Astrocyte of the spinal cord (primary cell): ENCODE data around the gene SLC66A1.
A peak's percentile ranks its signal among the peaks of the same experiment; 100 is the strongest.

Experiments
- DNase-seq: peaks from one replicate; pipeline ENCODE4 v3.0.0; 2011; ENCODE audit warnings: low read depth, low spot score
- H3K4me3 ChIP-seq: 2 replicates; pipeline ENCODE4 v1.5.1; 2011; ENCODE audit warnings: low read depth, mild to moderate bottlenecking, low read length, moderate library complexity
- in situ Hi-C: cut with HindIII; loops from 2 replicates; pipeline ENCODE4 v1.10.0; 2017; ENCODE audit warnings: low sequenced_read_pairs
- TF ChIP-seq, protein P1 (sequence below): IDR thresholded peaks from 2 replicates; pipeline ENCODE4 v1.5.1; 2012; ENCODE audit warnings: low read depth, mild to moderate bottlenecking, low read length, inconsistent platforms

The SLC66A1 gene

DNA sequence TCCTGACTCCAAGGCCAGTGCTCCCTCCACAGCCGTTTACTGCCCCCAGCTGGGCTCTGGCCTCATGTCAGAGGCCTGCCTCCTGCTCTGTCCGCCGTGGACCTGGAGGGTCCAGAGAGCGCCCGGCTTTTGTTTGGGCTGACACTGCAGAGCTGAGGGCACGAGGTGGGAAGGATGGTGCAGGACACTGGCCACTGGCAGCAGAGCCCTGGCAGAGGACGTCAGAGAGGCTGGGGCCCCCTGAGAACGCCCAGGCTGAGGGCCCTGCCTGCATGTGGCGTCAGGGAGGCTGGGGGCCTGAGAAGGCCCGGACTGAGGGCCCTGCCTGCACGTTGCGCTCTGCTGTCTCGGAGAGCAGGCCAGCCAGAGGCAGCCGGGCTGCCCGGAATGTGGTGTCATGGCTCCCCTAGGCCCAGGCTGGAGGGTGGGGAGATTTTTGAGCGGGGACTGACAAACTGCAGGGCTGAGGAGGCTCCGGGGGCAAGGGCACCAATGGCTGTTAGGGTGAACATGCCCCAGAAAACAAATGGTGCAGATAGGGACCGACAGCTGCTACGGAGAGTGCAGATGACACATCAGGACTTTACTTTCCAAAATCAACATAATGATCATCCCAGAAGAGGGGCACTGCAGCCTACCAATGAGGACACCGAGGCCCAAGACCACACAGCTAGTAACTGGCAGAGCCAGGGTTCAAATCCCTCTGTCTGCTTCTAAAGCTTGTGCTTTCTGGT, 31.7 kb downstream of the SLC66A1 start:
- no peak overlapping the region for H3K4me3 ChIP-seq
- TF ChIP-seq, protein P1, sequence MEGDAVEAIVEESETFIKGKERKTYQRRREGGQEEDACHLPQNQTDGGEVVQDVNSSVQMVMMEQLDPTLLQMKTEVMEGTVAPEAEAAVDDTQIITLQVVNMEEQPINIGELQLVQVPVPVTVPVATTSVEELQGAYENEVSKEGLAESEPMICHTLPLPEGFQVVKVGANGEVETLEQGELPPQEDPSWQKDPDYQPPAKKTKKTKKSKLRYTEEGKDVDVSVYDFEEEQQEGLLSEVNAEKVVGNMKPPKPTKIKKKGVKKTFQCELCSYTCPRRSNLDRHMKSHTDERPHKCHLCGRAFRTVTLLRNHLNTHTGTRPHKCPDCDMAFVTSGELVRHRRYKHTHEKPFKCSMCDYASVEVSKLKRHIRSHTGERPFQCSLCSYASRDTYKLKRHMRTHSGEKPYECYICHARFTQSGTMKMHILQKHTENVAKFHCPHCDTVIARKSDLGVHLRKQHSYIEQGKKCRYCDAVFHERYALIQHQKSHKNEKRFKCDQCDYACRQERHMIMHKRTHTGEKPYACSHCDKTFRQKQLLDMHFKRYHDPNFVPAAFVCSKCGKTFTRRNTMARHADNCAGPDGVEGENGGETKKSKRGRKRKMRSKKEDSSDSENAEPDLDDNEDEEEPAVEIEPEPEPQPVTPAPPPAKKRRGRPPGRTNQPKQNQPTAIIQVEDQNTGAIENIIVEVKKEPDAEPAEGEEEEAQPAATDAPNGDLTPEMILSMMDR, result no peak
- in situ Hi-C loops, result loop anchor here (25.0 kb wide), 1 partner anchor 294 kb away; the partner anchor contains the start of gene NBL1
- no peak for DNase-seq

DNA sequence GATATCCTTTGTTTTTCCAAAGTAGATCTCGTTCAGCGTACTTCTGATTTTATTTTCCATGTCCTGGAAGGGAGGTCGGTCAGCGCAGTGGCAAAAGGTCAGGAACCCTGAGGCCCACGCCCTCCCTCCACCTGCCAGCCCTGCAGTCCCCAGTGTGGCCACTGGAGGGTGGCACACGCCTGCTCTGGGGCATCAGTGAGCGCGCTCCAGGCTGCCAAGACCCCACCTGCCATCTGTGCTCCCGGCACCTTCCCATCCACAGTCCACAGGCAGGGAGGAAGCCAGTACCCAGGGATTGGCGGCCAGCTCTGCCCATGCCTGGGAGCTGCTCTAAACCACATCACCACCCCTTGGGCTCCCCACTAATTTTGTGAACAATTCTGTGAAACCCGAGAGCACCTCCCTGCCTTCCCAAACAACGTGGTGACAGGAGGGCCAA, 32.3 kb downstream of the SLC66A1 start:
- in situ Hi-C loops, result loop anchor here (25.0 kb wide), 1 partner anchor 293 kb away; the partner anchor contains the start of gene NBL1
- TF ChIP-seq, protein P1, result peak; percentile 92
- no peak for DNase-seq
- no peak overlapping the region for H3K4me3 ChIP-seq

DNA sequence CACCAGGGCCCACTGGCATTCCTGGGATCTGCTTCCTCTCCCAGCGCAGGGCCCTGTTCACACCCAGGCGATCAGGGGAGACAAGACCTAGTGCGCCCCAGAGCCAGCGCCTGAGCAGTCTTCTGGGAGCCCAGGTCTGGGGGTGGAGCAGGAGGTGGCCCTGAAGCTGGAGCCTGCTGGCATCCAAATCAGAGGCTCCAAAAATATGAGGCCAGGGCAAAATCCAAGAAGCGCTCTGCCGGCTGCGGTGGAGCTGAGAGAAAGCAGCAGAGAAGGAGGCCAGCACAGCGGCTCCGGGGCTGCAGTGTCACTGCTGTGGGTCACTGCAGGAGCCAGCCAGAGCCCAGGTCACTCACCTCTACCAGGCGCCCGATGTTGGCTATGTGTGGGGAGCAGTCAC, 32.7 kb downstream of the SLC66A1 start:
- no peak for DNase-seq
- TF ChIP-seq, protein P1, result no peak
- in situ Hi-C loops, result loop anchor here (25.0 kb wide), 1 partner anchor 292 kb away; the partner anchor contains the start of gene NBL1
- no peak overlapping the region for H3K4me3 ChIP-seq

DNA sequence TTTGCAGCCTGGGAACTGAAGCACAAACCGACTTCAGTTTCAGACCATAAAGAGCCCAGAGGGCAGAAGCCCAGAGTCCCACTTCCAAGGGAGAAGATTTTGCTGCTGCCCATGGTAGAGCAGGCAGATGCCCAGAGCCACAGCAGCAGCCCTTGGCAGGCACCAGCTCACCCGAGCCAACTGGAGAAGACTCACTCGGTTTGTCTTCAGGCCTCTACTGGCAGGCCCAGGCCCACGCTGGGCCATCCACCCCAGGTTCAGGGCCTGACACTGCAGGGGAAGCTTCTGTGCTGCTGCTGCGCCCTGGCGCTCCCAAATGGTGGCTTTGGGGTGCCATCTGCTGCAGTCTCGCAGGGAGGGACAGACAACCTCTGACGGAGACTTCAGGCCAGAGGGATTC, 33.3 kb downstream of the SLC66A1 start:
- TF ChIP-seq, protein P1, result no peak
- in situ Hi-C loops, result loop anchor here (25.0 kb wide), 1 partner anchor 292 kb away; the partner anchor contains the start of gene NBL1
- DNase-seq, result no peak
- H3K4me3 ChIP-seq, result no peak overlapping the region

DNA sequence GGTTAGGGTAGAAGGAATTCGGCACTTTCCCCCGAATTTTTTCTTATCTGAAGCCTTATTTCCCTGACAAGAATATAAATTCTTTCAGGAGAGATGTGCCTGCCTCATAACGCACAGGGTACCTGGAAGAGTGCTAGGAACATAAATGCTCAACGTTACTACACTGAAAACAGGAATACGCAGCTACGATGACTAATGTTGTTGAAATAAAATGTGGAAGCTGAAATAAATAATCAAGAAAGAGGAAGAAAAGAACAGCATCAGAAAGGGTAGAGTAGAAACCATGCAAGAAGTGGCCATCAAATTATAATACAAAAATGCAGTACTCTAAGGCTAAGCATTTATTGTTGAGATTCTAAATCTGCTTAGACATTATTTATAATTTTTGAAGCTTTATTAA, 33.9 kb downstream of the SLC66A1 start:
- no peak overlapping the region for H3K4me3 ChIP-seq
- no peak for DNase-seq
- TF ChIP-seq, protein P1, result no peak
- in situ Hi-C loops, result loop anchor here (25.0 kb wide), 1 partner anchor 291 kb away; the partner anchor contains the start of gene NBL1

DNA sequence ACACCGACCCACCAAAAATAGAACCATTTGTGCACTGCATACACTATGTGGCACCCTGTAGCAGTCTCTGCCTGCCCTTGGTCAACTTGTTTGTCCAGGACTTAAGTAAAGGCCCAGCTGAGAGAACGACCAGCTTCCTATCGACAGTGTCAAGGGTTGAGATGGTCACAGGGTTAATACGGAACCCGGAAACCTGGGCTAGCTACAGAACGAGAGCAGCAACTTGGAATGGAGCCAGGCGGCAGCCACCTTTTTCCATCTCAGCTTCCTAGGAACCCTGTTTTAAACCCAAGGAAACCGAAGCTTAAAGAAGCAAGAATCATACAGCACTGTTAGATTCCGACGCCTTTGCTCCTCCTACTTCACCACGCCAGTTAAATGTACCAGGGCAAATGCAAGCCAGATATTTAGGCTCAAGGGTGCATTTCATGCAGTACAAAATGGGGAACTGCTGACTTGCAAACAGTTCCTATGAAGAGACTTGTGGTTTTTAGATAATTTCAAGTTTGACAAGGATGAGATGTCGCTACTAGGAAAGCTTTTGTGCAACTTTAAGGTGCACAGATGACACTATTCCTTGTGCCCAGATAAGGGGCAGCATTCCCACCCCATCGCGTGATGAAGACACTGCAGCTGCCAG, 35.5 kb downstream of the SLC66A1 start:
- DNase-seq, result no peak
- in situ Hi-C loops, result loop anchor here (25.0 kb wide), 1 partner anchor 290 kb away; the partner anchor contains the start of gene NBL1
- no peak overlapping the region for H3K4me3 ChIP-seq
- TF ChIP-seq, protein P1, result no peak
